Fibroblast of skin of right quadriceps (primary cell): Measurements from ENCODE around the gene VWA5B1.
"Not testable (repeated sequence)": the region's sequence is repeated elsewhere in the genome, so short reads cannot be mapped to it uniquely, and the experiment has no call there.

ENCODE experiments used
- DNase-seq: peaks from one replicate; pipeline ENCODE4 v3.0.0-alpha.2; 2013

Gene VWA5B1

DNA sequence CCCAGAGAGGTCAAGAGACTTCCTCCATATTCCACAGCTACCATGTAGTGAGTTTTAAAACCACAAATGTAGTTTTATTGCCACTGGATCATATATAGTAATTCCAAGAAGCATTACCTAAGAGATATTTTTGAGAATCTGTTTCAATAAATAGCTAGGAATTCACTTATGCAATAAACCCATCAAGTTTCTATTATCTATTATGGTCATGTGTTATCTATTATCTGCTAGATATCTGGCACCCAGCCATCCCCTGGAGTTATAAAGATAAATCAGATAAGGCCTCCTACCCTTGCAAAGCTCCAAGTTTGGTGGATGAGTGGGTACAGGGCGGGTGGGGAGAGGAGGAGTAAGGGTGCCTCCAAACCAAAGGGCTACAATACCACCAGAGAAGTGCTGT, 10.3 kb upstream of the VWA5B1 start:
- DNase-seq = peak; percentile 87

DNA sequence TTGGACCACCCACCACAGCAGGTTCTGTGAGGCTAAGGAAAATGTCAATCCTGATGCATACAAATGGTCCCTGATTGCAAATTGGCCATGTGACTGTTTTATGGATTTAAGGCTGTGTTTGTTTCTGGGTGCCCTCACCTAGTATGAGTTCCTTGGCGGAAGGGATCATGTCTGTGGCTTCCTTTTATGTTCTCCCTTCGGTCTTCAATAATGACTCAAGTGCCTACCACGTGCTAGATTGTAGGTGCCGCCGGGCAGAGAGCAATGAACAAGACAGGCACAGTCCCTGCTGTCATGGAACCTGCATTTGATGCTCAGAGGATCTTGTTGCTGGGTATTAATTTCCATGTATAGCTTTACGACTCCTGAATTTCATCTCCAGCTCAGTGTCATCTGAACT, 9.8 kb upstream of the VWA5B1 start:
- DNase-seq = no peak

DNA sequence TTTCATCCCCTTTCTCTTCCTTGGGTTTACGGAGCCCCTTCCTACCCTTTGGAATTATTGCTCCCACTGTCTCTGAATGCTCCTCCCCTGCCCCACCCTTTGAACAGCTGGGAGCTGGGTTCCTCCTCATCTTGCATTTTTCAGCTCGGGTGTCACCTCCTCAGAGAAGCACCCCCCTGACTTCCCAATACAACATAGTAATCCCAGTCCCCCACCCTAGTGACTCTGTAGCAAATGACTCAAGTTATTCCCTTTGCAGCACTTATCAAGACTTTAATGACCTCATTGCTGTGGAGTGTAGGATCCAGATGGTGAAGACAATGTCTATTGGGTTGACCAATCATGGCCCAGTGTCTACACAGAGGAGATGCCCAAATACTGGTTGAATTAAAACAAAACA, 8.9 kb upstream of the VWA5B1 start:
- peak; percentile 87 for DNase-seq

DNA sequence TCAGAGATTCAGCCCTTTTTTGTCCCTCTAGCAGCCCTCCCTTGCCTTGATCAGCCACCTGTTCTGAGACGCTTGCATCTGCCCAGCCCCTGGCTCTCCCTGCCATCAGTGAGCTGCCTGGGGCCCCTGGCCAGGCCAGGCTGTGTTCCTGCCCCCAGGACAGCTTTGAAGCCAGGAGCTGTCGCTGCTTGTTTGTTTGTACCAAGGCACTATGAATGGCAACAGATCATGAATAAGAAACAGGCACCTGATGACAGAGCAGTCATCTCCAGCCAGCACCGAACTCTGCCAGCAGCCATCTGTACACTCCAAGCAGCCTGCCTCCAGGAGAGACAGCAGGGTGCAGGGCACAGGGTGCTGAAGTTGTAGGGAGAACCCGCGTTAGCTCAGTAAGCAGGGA, 8.1 kb upstream of the VWA5B1 start:
- no peak for DNase-seq

DNA sequence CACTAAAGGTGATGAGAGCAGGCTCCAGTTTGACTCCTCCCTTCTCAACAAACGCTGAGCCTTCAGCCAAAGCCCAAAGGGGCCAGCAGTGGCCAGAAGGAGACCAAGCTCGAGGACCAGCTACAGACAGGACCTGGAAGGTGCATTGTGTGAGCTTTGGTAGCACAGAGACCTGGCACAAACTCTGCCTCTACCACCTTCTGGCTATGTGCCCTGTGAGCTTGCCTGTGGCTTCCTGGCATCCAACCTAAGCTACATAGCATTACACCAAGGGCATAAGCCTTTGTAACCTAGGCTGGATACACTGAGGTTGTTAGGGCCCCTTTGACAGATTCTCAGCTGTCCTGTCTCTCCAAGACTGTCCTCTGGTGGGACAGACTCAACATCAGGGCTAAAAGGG, 6.6 kb upstream of the VWA5B1 start:
- no peak for DNase-seq

DNA sequence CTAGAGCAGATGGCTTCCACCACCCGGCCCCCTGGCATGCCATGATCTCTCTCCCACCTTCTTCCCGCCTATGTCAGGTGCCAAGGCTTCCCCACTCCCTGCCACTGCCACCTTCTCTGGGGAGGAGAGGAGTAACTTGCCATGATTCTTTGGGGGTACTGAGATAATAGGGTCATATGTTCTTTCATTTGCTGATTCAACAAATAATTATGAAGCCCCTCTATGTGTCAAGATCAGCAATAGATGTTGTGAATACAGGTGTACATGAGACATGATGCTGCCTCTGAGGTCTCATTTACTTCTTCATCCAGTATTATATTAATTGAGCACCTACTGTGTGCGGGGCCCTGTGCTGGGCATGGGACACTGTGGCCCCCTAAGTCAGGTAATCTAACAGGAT, 6.0 kb upstream of the VWA5B1 start:
- DNase-seq = no peak

DNA sequence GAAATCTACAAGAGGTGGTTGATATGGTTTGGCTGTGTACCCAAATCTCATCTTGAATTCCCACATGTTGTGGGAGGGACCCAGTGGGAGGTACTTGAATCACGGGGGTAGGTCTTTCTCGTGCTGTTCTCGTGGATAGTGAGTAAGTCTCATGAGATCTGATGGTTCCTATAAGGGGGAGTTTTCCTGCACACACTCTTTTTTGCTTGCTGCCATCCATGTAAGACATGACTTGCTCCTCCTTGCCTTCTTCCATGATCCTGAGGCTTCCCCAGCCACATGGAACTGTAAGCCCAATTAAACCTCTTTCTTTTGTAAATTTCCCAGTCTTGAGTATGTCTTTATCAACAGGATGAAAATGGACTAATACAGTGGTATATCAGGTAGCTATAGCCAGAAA, 5.2 kb upstream of the VWA5B1 start:
- no peak for DNase-seq

DNA sequence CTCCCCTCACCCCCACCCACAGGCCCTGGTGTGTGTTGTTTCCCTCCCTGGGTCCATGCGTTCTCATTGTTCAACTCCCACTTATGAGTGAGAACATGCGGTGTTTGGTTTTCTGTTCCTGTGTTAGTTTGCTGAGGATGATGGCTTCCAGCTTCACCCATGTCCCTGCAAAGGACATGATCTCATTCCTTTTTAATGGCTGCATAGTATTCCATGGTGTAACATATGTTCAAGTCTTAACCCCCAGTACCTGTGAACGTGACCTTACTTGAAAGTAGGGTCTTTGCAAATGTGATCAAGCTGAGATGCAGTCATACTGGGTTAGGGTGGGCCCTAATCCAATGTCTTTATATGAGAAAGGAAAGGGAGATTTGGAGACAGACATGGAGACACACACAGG, 3.0 kb upstream of the VWA5B1 start:
- not testable (repeated sequence) for DNase-seq

DNA sequence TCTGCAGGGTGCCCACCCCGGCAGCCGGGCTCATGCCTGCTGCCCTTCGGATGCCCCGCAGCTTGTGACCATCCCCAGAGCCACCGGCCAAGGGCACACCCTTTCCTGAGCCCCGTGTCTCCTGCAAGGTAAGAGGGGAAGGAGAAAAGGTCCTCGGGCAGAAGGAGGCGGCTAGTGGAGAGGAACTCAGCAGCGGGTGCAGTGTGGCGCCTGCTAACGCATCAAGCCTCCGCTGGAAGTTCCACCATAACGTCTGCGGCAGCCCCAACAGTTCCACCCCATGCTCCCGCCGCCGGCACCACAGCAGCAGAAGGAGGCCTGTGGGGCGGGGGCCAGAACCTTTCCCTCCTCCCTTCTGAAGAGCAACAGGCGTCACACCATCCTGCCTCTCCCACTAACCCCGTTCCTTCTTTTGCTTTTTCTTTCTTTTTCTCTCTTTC, 990 bp downstream of the VWA5B1 start:
- no peak for DNase-seq

DNA sequence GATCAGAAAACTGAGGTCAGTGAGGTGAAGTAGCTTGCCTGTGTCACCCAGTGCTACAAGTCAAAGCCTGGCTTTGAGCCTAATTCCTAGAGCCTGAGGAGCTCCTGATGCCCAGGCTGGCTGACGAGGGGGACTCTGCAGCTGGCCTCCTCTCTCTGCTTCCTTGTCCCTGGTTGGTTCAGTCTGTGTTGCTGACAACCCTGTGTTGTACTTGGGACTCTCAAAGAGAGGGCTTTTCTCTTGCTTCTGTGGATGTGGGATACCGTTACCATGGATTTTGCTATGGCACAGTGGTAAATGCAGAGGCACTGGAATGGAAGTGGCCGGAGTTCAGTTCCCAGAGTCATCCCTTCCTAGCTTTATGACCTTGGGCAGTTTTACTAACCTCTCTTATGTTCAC, 8.0 kb downstream of the VWA5B1 start:
- DNase-seq = no peak

DNA sequence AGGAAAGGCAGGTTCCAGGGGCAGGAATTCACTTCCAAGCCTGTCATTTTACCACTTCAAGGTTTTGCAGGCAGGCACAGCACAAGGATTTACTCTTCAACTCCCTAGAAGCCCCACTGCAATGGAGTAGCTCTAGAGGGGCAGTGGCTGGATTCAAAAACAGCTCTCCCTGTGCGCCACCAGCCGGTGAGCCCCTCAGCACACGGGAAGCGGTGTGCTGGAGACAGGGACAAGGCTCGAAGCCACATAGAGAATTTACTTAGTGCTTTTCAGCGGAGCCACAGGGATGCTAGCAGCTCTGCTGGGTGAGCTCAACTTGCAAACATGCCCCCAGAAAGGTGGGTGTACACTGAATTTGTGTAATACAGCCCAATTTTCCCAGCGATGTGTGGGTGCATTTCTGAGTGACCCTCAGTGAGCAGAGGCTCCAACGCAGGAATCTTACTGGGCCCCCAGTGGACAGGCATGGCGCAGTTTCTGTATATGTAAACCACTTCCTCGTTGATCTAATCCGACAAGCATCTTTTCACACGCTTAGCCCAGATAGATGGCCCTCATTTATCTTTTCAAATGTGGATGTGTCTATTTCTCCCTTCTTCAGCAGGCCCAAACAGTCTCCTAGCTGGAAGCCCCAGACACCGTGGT, 10.9 kb downstream of the VWA5B1 start:
- no peak for DNase-seq

DNA sequence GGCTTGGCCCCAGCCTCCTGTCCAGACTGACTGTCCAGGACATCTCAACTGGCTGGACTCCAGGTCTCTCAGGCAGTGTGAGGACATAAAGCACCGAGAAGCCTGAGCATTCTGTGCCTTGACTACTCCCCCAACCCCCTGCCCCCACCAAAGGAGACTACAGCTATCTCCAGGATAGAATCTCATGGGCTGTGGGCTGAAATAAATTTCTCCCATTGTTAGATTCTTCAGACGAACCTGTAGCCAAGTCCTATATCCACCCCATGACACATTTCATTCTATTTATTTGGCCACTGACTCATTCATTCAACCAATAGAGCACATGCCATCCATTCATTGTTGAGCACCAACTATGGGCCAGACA, 11.4 kb downstream of the VWA5B1 start:
- DNase-seq = no peak

DNA sequence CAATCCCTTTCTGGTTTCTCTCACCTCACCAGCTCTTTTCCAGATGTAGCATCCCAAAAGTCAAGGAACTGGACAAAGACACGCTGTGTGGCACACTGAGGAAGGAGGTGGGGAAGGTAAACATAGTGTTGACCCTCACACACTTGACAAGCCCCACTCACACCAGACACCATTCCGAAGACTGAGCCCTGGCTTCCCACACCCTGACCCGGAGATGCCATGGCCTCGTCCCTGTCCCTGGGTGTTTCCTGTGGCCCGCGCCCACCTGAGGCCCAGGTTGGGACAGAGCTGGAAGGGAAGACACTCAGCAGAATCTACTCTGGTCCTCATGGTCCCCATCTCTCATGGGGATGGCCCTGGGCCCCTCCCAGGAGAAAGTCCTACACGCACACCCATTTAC, 16.4 kb downstream of the VWA5B1 start:
- DNase-seq = no peak

DNA sequence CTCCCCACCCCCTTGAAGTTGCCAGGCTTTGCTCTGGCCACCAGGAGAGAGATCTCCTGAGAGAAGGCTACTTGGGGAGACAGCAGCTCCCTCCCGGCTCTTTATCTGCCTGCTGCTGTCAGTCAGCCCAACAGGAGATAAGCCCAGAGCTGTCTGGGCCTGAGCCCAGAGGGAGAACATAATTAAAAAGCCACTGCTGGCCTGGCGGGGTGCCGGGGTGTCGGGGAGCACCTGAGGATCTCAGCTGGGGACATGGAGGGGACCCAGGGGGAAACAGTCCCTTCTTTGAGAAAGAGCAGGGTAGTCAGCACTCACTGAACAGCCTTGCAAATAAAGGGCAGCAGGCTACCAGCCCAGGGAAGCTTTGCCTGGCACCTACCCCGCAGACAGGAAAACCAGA, 17.9 kb downstream of the VWA5B1 start:
- DNase-seq = no peak

DNA sequence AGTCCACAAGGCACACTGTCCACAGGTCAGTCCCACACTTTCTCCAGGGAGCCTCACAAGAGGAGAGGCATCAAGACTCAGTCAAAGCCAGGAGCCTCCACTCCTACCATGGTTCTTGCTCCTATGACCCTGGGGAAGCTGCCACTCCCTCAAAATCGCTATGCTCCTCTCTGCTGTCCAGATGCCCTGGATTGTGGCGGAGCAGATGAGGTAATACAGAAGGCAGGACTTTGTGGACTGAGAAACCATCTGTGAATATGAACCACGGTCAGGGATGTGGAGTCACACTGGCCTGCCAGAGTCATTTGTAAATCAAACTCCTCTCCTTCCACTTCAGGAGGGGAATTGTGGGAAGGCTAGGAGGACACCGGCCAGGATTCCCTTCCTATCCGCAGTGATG, 20.6 kb downstream of the VWA5B1 start:
- DNase-seq = no peak

DNA sequence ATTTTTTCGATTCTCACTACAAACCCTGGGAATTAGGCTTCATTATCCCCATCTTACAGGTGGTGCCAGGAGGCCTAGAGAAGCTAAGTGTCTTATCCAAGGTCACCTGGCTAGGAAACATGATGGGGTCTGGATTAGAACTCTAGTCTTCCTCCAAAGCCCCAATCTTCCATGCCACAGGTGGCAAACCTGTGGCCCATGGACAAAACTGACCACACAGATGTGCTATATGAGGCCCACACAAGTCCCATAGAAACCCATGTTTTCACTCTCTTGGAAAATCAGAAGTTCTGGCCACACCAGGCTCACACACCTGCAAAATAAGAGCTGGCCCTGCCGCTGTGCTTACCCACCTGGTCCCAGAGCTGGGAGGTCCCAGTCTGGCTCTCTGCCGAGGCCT, 21.6 kb downstream of the VWA5B1 start:
- no peak for DNase-seq

DNA sequence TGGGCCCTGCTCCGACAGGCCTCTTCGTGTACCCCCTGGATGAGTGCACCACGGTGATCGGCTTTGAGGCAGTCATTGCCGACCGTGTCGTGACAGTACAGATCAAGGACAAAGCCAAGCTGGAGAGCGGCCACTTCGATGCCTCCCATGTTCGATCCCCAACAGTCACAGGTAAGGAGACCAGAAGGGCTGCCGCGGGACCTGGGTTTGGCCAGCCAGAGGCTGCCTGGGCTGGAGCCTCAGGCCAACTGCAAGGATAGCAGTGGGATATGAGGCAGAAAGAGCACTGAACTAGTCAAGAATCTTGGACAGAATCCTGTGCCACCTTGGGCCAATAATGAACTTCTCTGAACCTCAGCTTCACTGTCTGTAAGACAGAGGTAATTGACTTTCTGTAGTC, 22.1 kb downstream of the VWA5B1 start:
- DNase-seq = no peak

DNA sequence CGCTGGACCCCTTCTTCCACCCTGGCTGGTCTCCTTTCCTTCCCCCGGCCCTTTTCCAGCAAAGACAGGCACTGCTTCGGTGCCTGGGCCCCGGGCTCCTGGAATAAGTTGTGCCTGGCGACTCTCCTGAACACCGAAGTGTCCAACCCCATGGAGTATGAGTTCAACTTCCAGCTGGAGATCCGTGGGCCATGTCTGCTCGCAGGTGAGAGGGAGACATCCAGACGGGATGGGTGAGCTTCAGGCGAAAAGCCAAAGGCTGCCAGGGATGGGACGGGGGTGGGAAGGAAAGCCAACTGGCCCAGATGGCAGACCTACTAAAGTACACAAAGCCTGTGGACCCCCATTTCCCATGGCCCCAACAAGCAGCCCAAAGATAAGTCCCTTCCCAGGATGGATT, 26.8 kb downstream of the VWA5B1 start:
- DNase-seq = no peak

DNA sequence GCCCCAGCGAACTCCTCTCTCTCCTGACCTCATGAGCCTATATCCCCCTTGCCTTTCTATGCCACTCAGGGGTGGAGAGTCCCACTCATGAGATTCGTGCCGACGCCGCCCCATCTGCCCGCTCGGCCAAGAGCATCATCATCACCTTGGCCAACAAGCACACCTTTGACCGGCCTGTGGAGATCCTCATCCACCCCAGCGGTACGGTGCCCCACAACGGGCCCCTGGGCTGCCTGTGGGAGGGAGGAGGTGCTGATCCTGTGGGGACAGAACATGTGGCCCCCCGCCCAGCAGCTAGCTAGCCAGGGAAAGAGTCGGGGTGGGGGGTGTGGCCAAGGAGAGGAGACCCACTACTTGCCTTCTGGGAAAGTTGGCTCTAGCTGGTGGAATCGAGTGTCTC, 27.8 kb downstream of the VWA5B1 start:
- no peak for DNase-seq

DNA sequence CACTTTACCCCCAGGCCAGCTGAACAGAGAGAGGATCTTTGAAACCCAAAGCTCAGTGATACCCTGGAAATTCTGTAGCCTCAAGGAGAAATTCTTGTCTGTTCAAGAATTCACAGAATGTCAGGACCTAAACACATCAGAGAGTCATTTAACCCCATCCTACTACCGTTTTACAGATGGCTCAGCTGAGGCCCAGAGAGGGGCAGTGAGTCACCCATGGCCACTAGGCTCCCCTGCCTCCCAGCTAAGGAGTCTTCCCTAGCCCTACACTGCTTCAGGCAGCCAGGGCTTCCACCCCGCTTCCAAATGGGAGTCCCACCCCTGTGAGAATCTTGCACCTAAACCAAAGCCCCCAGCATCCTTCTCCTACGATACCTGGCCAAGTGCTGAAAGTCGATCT, 28.3 kb downstream of the VWA5B1 start:
- DNase-seq = no peak

DNA sequence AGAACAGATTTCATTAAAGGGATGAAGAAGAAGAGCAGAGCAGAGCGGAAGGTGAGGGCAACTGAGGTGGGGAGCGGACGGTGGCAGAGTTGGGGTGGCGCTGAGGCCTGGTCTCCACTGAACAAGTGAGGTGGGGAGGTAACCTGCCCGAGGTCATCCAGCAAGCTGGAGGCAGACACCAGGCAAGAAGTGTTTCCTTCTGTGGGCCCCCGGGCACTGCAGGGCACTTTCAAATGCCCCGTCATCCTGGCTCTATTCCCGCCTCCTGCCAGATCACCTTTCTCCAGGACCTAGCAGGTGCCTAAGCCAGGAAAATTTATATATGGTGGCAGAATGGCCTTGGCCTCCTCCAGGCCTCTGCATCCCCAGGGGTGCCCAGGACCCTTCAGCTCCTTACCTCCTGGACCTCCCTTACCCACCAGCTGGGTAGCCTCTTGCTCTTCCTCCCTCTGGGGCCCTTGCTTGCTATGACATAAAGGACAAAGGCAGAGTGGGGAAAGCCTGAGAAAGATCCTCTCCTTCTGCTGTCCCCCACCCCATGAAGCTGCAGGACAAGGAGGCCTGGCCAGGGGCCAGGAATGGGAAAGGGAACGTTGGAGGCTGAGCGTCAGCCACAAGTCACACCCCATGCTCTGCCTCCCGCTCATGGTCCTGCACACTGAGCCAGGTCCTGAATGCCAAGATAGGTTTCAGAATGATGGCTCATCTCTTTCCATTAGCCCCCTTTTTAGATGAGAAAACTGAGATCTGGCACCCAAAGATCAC, 29.0 kb downstream of the VWA5B1 start:
- no peak for DNase-seq

DNA sequence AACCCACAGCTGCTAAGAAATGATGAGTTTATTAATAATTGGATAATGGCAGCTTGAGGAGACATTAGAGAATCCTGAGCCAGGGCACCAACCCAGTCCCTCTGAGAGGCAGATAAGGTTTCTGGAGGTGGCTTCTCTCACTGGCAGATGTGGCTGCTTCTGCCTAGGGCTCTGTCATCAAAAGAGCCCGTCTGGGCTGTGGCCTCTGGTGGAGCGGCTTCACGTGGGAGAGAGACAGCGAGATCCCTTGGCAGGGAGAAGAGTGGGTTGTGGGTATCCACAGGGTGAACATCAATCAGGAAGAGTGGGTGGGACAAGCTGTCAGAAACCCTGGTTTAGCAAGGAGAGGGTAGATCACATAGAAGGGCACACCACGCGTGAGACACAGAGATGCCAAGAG, 30.0 kb downstream of the VWA5B1 start:
- DNase-seq = no peak

DNA sequence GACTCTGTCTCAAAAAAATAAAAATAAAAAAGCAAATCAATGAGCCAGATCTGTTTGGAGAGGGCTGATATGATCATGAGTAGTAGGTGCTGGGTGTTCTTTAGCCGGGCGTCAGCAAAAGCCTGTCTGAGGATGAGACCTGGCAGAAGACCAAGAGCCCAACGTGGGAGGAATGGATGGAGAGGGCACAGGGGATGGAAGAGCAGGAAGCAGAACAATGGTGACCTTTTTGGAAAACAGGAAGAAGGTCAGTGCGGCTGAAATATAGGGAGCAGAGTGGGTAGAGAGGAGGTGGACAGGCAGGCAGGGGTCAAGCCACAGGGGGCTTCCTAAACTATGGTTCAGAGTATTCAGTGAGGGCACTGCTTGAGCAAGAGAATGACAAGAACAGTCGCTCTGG, 30.9 kb downstream of the VWA5B1 start:
- no peak for DNase-seq

DNA sequence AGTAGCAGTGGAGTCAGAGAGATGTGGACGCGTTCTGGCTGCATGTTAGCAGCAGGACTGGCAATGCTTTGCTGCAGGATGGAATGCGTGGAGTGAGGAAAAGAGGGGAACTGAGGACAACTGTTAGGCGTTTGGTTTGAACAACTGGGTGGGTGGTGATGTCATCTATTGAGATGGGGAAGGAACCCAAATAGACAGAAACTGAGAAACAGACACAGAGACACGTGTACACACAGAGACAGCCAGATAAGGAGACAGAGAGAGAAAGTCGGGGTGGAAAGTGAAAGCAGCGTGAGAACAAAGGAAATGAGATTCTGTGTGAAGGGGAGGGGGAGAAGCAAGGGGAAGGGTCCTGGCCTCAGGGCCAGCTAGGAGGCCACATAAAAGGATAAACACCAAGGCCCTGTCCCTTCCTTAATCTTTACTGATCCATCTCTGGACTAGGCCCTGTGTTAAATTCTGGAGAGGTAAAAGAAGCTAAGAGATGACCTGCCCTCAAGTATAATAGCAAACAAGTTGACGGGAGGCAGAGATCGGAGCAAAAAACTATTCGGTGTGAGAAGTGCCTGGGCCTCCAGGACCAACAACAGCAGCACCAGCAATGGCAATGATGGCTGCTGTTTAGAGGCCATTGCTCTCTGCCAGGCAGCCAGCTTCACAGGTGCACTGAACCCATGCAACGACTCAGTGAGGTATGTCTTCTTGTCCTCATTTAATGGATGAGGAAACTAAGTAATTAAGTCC, 31.6 kb downstream of the VWA5B1 start:
- no peak for DNase-seq
